Measurements from ENCODE around the gene TMEM205.

DNA sequence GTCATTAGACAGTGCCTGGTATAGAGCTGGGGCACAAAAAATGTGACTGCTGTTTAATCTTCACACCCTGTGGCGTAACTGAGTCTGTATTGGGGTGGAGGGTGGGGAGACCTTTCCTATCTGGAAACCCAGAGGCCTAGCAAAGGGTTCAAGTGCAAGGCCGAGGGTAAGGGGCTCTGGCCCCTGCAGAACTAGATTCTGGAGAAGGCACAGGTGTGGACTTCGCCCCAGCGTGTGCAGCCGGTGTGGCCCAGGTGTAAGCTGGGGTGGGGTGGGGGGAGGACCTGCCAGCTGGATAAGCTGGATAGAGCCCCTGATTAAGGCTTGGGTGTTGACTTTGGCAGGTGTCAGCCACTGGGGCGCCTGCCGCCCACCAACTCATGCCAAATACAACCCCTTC lies 7.9 kb downstream of the TMEM205 start:
- TF ChIP-seq CTCF (IDR thresholded peaks at IDR 0.05): no peak
- no peak for TF ChIP-seq POLR2AphosphoS5 (IDR thresholded peaks at IDR 0.05)
- TF ChIP-seq EP300 (IDR thresholded peaks at IDR 0.05): no peak

Data from sigmoid colon (tissue), 4 donors.